Measurements from ENCODE around the gene ZBTB16.

Gene ZBTB16

GRCh38 chr11:114082767-114083181 lies 23.3 kb downstream of the ZBTB16 start:
- no peak for TF ChIP-seq CTCF (conservative IDR thresholded peaks at IDR 0.05; ENCODE audit: low read depth, low read length)
- Histone ChIP-seq H3K9ac (no peak overlapping the region), H4K20me1 (ENCODE audit: insufficient read depth) (no peaks in the 10 kb centered on the region), H3K79me2 (ENCODE audit: insufficient read depth, low read depth) (no peaks in the 10 kb centered on the region), H3K36me3 (ENCODE audit: insufficient read depth) (no peaks in the 10 kb centered on the region), H3K4me3 (IDR thresholded peaks at IDR 0.05; ENCODE audit: insufficient read depth, low read depth, low read length) (no peak overlapping the region), H3K27me3 (ENCODE audit: insufficient read depth, low read depth) (no peaks in the 10 kb centered on the region), H3K4me2 (no peak overlapping the region), H2AFZ (ENCODE audit: low read depth) (no peak overlapping the region), H3K27ac (no peak overlapping the region), H3K4me1 (ENCODE audit: low read depth, poor library complexity, severe bottlenecking) (no peaks in the 10 kb centered on the region)

GRCh38 chr11:114083391-114084252 lies 24.1 kb downstream of the ZBTB16 start:
- H3K4me1 ChIP-seq (ENCODE audit: low read depth, poor library complexity, severe bottlenecking): no peaks in the 10 kb centered on the region
- no peak overlapping the region for H2AFZ ChIP-seq (ENCODE audit: low read depth)
- H3K9ac ChIP-seq: no peak overlapping the region
- TF ChIP-seq CTCF (conservative IDR thresholded peaks at IDR 0.05; ENCODE audit: low read depth, low read length): no peak
- H4K20me1 ChIP-seq (ENCODE audit: insufficient read depth): no peaks in the 10 kb centered on the region
- H3K79me2 ChIP-seq (ENCODE audit: insufficient read depth, low read depth): no peaks in the 10 kb centered on the region
- H3K36me3 ChIP-seq (ENCODE audit: insufficient read depth): no peaks in the 10 kb centered on the region
- H3K4me3 ChIP-seq (IDR thresholded peaks at IDR 0.05; ENCODE audit: insufficient read depth, low read depth, low read length): no peak overlapping the region
- H3K27ac ChIP-seq: no peak overlapping the region
- no peaks in the 10 kb centered on the region for H3K27me3 ChIP-seq (ENCODE audit: insufficient read depth, low read depth)
- H3K4me2 ChIP-seq: no peak overlapping the region

- no peak overlapping the region for H3K27ac ChIP-seq
- no peaks in the 10 kb centered on the region for H4K20me1 ChIP-seq (ENCODE audit: insufficient read depth)
- no peak overlapping the region for H3K9ac ChIP-seq
- no peaks in the 10 kb centered on the region for H3K36me3 ChIP-seq (ENCODE audit: insufficient read depth)
- H3K27me3 ChIP-seq (ENCODE audit: insufficient read depth, low read depth): no peaks in the 10 kb centered on the region
- H3K79me2 ChIP-seq (ENCODE audit: insufficient read depth, low read depth): no peaks in the 10 kb centered on the region
- H3K4me1 ChIP-seq (ENCODE audit: low read depth, poor library complexity, severe bottlenecking): no peaks in the 10 kb centered on the region
- no peak for TF ChIP-seq CTCF (conservative IDR thresholded peaks at IDR 0.05; ENCODE audit: low read depth, low read length)
- H2AFZ ChIP-seq (ENCODE audit: low read depth): no peak overlapping the region
- no peak overlapping the region for H3K4me2 ChIP-seq
- no peak overlapping the region for H3K4me3 ChIP-seq (IDR thresholded peaks at IDR 0.05; ENCODE audit: insufficient read depth, low read depth, low read length)
Measured at GRCh38 chr11:114084414-114084813, 24.9 kb downstream of the ZBTB16 start.

GRCh38 chr11:114085965-114086793 lies 26.7 kb downstream of the ZBTB16 start:
- Histone ChIP-seq H3K27ac (no peak overlapping the region), H4K20me1 (ENCODE audit: insufficient read depth) (no peaks in the 10 kb centered on the region), H3K4me3 (IDR thresholded peaks at IDR 0.05; ENCODE audit: insufficient read depth, low read depth, low read length) (no peak overlapping the region), H3K4me1 (ENCODE audit: low read depth, poor library complexity, severe bottlenecking) (no peaks in the 10 kb centered on the region), H3K79me2 (ENCODE audit: insufficient read depth, low read depth) (no peaks in the 10 kb centered on the region), H3K36me3 (ENCODE audit: insufficient read depth) (no peaks in the 10 kb centered on the region), H2AFZ (ENCODE audit: low read depth) (no peak overlapping the region), H3K27me3 (ENCODE audit: insufficient read depth, low read depth) (no peaks in the 10 kb centered on the region), H3K9ac (no peak overlapping the region), H3K4me2 (no peak overlapping the region)
- TF ChIP-seq CTCF (conservative IDR thresholded peaks at IDR 0.05; ENCODE audit: low read depth, low read length): no peak
